Kidney (tissue), 14 donors: ENCODE data around the gene ZFPM1. TPM values are rescaled to one million over a fixed set of nuclear protein-coding genes. Genes with fewer than 3 reads are reported as not detected.

Experiments used
- DNase-seq, 5 donors: peaks; one replicate each; pipeline ENCODE4 v3.0.0-alpha.2; 2013 to 2020
- FAIRE-seq: peaks from 2 replicates; lab custom pipeline; 2012; peaks lifted over from hg19 to GRCh38; lab: Jason Lieb, UNC
- H3K27ac ChIP-seq, 2 donors: one replicate each; pipeline ENCODE4 v1.7.0; 2013; ENCODE audit warnings: low read depth in 2 of 2, low read length in 2 of 2, inconsistent platforms in 1 of 2
- H3K27me3 ChIP-seq: one replicate; pipeline ENCODE4 v1.7.1; 2013; ENCODE audit warnings: low read length, inconsistent platforms; ENCODE audit not compliant: control insufficient read depth, insufficient read depth
- H3K36me3 ChIP-seq, 3 donors: one replicate each; pipeline versions ENCODE4 v1.7.0 to v1.7.1; 2013; ENCODE audit warnings: low read length in 3 of 3, control low read depth in 1 of 3, inconsistent platforms in 1 of 3; ENCODE audit not compliant: insufficient read depth in 3 of 3, control insufficient read depth in 2 of 3
- H3K4me1 ChIP-seq, 3 donors: one replicate each; pipeline versions ENCODE4 v1.7.0 to v1.7.1; 2013; ENCODE audit warnings: low read length in 3 of 3, inconsistent platforms in 1 of 3, low read depth in 1 of 3; ENCODE audit not compliant: control insufficient read depth in 2 of 3, insufficient read depth in 2 of 3
- H3K4me3 ChIP-seq, 3 donors: one replicate each; pipeline versions ENCODE4 v1.7.0 to v1.8.1; 2013; ENCODE audit warnings: low read length in 3 of 3, control low read depth in 1 of 3, inconsistent platforms in 1 of 3
- H3K9ac ChIP-seq, 3 donors: one replicate each; pipeline versions ENCODE4 v1.7.0 to v1.7.1; 2013; ENCODE audit warnings: low read length in 3 of 3, control low read depth in 1 of 3, inconsistent platforms in 1 of 3
- H3K9me3 ChIP-seq, 3 donors: one replicate each; pipeline versions ENCODE4 v1.7.0 to v1.7.1; 2013; ENCODE audit warnings: low read length in 3 of 3, control low read depth in 1 of 3, inconsistent platforms in 1 of 3; ENCODE audit not compliant: control insufficient read depth in 2 of 3, insufficient read depth in 1 of 3
- CTCF ChIP-seq: IDR thresholded peaks from 3 replicates; pipeline ENCODE4 v1.5.1; 2012; ENCODE audit warnings: mild to moderate bottlenecking, moderate library complexity, borderline replicate concordance; ENCODE audit not compliant: insufficient read depth; ENCODE audit errors: extremely low read depth
- intact Hi-C: fragments of 100-400 bp; cut with DNase I; formaldehyde crosslinking; loops from one replicate; pipeline ENCODE4 v1.11.1; 2022
- polyA plus RNA-seq: library from polyadenylated mRNA; stranded (reverse); fragments of 350-450 nt; fragmentation: Illumina TruSeq; extraction: RNeasy Lipid Tissue Mini Kit (QIAGEN cat#74804); gene quantifications from one replicate; pipeline ENCODE4 v1.2.3, GENCODE V29; 2014; ENCODE audit warnings: low read depth, low replicate concordance; ENCODE audit not compliant: insufficient read depth
- total RNA-seq: library from RNA; stranded (reverse); fragmentation: NEBNext Ultra II Directional; extraction: Animal tissue kit (Norgen Biotek cat#: 25700); gene quantifications from one replicate; pipeline ENCODE4 v1.2.1, GENCODE V29; 2021
- donor health status: control.
- donor health status: control.
- donor health status: control.
- donor health status: control.
- donor health status: control.
- donor health status: DM: yes; HTN: yes; CAD: no.
- donor health status: Normal renal cell carcinoma (clear cell type).

ZFPM1 gene
- total and polyA plus RNA-seq, 2 donors from 2014 or later = 1.9 to 9.2 TPM

- FAIRE-seq (no peak), DNase-seq (no peak)
- Histone ChIP-seq H3K4me1 (peaks cover 0 to 15% (median 3%) of the 10 kb centered on the region in 3 donors), H3K27ac (no peak overlapping the region), H3K9ac (no peak overlapping the region), H3K4me3 (no peak overlapping the region), H3K36me3 (no peaks in the 10 kb centered on the region), H3K27me3 (no peaks in the 10 kb centered on the region), H3K9me3 (no peaks in the 10 kb centered on the region)
- TF ChIP-seq CTCF = no peak
- intact Hi-C loops = loop anchor here (5.0 kb wide), 1 partner anchor 78 kb away; no protein-coding TSS in a partner anchor
Observed at GRCh38 chr16:88524973-88525662, 72.0 kb downstream of the ZFPM1 start.

- no peak for FAIRE-seq
Observed at GRCh38 chr16:88525663-88525990, 72.5 kb downstream of the ZFPM1 start.

GRCh38 chr16:88526008-88526905 is 73.2 kb downstream of the ZFPM1 start:
- Histone ChIP-seq H3K9ac (no peak overlapping the region), H3K36me3 (no peaks in the 10 kb centered on the region), H3K27ac (no peak overlapping the region), H3K27me3 (no peaks in the 10 kb centered on the region), H3K4me3 (no peak overlapping the region), H3K4me1 (peaks cover 0 to 15% (median 3%) of the 10 kb centered on the region in 3 donors), H3K9me3 (no peaks in the 10 kb centered on the region)
- no peak for FAIRE-seq
- intact Hi-C loops = loop anchor here (5.0 kb wide), 1 partner anchor 79 kb away; no protein-coding TSS in a partner anchor
- TF ChIP-seq CTCF = no peak
- no peak for DNase-seq

More at GRCh38 chr16:88525663-88525990, 72.5 kb downstream of the ZFPM1 start:
- TF ChIP-seq CTCF = no peak
- no peaks in the 10 kb centered on the region for H3K36me3 ChIP-seq
- H3K27me3 ChIP-seq = no peaks in the 10 kb centered on the region
- intact Hi-C loops = loop anchor here (5.0 kb wide), 1 partner anchor 78 kb away; no protein-coding TSS in a partner anchor
- no peak for DNase-seq
- no peaks in the 10 kb centered on the region for H3K9me3 ChIP-seq
- H3K4me3 ChIP-seq = no peak overlapping the region
- no peak overlapping the region for H3K9ac ChIP-seq
- H3K4me1 ChIP-seq = peaks cover 0 to 15% (median 3%) of the 10 kb centered on the region in 3 donors
- H3K27ac ChIP-seq = no peak overlapping the region
